SK-N-SH (cell line): ENCODE data around the gene CMC2. TPM values are rescaled to one million over a fixed set of nuclear protein-coding genes. Genes with fewer than 3 reads are reported as not detected.

Experiments
- CTCF ChIA-PET: fragments of 300-600, 350-600 bp; formaldehyde crosslinking; extraction: SDS; loops from one replicate; lab custom pipeline; 2021; lab: Yijun Ruan, JAX
- POLR2A ChIA-PET: fragments of 350-600 bp; sonication (Branson Sonifier 250); formaldehyde crosslinking; extraction: SDS; loops from one replicate; lab custom pipeline; 2020; ENCODE audit warnings: antibody characterized with exemption, inconsistent platforms; lab: Yijun Ruan, JAX
- DNase-seq: peaks from one replicate; pipeline ENCODE4 v3.0.0; 2012
- H2AFZ ChIP-seq: fragments of 200-600 bp; sonication (generic); 2 replicates; pipeline ENCODE4 v1.8.1; 2016; ENCODE audit warnings: antibody characterized with exemption, mild to moderate bottlenecking, low read depth
- H3F3A ChIP-seq: fragments of 200-600 bp; sonication (generic); replicated peaks from 2 replicates; pipeline ENCODE3; 2016; ENCODE audit warnings: antibody characterized with exemption, mild to moderate bottlenecking; ENCODE audit not compliant: insufficient read depth
- H3K27ac ChIP-seq, 2 experiments: fragments of 200-500 bp in 1 of 2; fragments of 200-600 bp in 1 of 2; sonication (Bioruptor generic) in 1 of 2; sonication (generic), shearing (Covaris generic) in 1 of 2; 2 replicates each; pipeline versions ENCODE4 v1.5.1 to v1.6.1; 2014 to 2016; ENCODE audit warnings: low read depth in 2 of 2, inconsistent platforms in 1 of 2, low read length in 1 of 2, mild to moderate bottlenecking in 1 of 2, mixed read lengths in 1 of 2
- H3K27me3 ChIP-seq: fragments of 200-600 bp; sonication (generic), shearing (Covaris generic); 2 replicates; pipeline ENCODE4 v1.6.1; 2016; ENCODE audit warnings: mixed run types; ENCODE audit not compliant: insufficient read depth
- H3K36me3 ChIP-seq, 2 experiments: fragments of 200-500 bp in 1 of 2; fragments of 200-600 bp in 1 of 2; sonication (Bioruptor generic) in 1 of 2; sonication (generic) in 1 of 2; replicated peaks in 1 of 2; 2 replicates each; pipeline versions ENCODE3 to v1.5.1; 2014 to 2016; ENCODE audit warnings: low read length in 1 of 2, mild to moderate bottlenecking in 1 of 2; ENCODE audit not compliant: insufficient read depth in 2 of 2, control insufficient read depth in 1 of 2
- H3K4me1 ChIP-seq, 2 experiments: fragments of 200-500 bp in 1 of 2; fragments of 200-600 bp in 1 of 2; sonication (Bioruptor generic) in 1 of 2; sonication (generic), shearing (Covaris generic) in 1 of 2; 2 replicates each; pipeline versions ENCODE4 v1.5.1 to v1.6.1; 2014 to 2016; ENCODE audit warnings: low read depth in 1 of 2, low read length in 1 of 2, mixed run types in 1 of 2; ENCODE audit not compliant: insufficient read depth in 2 of 2, control insufficient read depth in 1 of 2
- H3K4me2 ChIP-seq: fragments of 200-600 bp; sonication (generic), shearing (Covaris generic); 2 replicates; pipeline ENCODE4 v1.6.1; 2017; ENCODE audit warnings: mixed run types
- H3K4me3 ChIP-seq, 2 experiments: fragments of 200-500 bp in 1 of 2; fragments of 200-600 bp in 1 of 2; sonication (Bioruptor generic) in 1 of 2; sonication (generic), shearing (Covaris generic) in 1 of 2; 2 replicates each; pipeline versions ENCODE4 v1.5.1 to v1.8.1; 2014 to 2016; ENCODE audit warnings: low read depth in 2 of 2, inconsistent platforms in 1 of 2, low read length in 1 of 2, mild to moderate bottlenecking in 1 of 2, mixed read lengths in 1 of 2, moderate library complexity in 1 of 2
- H3K79me2 ChIP-seq: fragments of 200-600 bp; sonication (generic); 2 replicates; pipeline ENCODE4 v1.8.1; 2017; ENCODE audit warnings: mild to moderate bottlenecking; ENCODE audit not compliant: insufficient read depth
- H3K9ac ChIP-seq: fragments of 200-600 bp; sonication (generic); 2 replicates; pipeline ENCODE4 v1.6.1; 2017; ENCODE audit warnings: mixed run types
- H3K9me2 ChIP-seq: fragments of 200-600 bp; sonication (generic); 2 replicates; pipeline ENCODE4 v1.6.1; 2017; ENCODE audit warnings: mixed run types
- H3K9me3 ChIP-seq: fragments of 200-600 bp; sonication (generic); 2 replicates; pipeline ENCODE4 v1.6.1; 2017; ENCODE audit warnings: mixed run types, mild to moderate bottlenecking, moderate library complexity
- H4K20me1 ChIP-seq: fragments of 200-600 bp; sonication (generic); 2 replicates; pipeline ENCODE4 v1.6.1; 2017; ENCODE audit warnings: mild to moderate bottlenecking, mixed run types; ENCODE audit not compliant: insufficient read depth
- CTCF ChIP-seq: fragments of 200-600 bp; sonication (generic); IDR thresholded peaks from 2 replicates; pipeline ENCODE4 v1.6.1; 2017; ENCODE audit warnings: antibody characterized with exemption, mild to moderate bottlenecking, moderate library complexity
- ELF1 ChIP-seq: IDR thresholded peaks from 2 replicates; pipeline ENCODE4 v1.4.0; 2012
- EP300 ChIP-seq, 2 experiments: IDR thresholded peaks; 2 replicates each; pipeline versions ENCODE4 v1.4.0 to v1.6.1; 2012; ENCODE audit warnings: borderline replicate concordance in 1 of 2, low read depth in 1 of 2, low read length in 1 of 2
- EZH2phosphoT487 ChIP-seq: fragments of 200-600 bp; sonication (generic); IDR thresholded peaks from 2 replicates; pipeline ENCODE4 v1.6.1; 2017; ENCODE audit warnings: low read depth, mixed run types, mild to moderate bottlenecking, antibody characterized with exemption, moderate library complexity, borderline replicate concordance
- FOSL2 ChIP-seq: IDR thresholded peaks from 2 replicates; pipeline ENCODE4 v1.4.0; 2012; ENCODE audit warnings: low read depth, mild to moderate bottlenecking, moderate library complexity, borderline replicate concordance
- FOXM1 ChIP-seq: IDR thresholded peaks from 2 replicates; pipeline ENCODE4 v1.4.0; 2012; ENCODE audit warnings: low read depth, mild to moderate bottlenecking
- GABPA ChIP-seq: IDR thresholded peaks from 2 replicates; pipeline ENCODE4 v1.4.0; 2012; ENCODE audit warnings: low read depth, mild to moderate bottlenecking
- GATA2 ChIP-seq: sonication (generic); formaldehyde crosslinking; IDR thresholded peaks from 2 replicates; pipeline ENCODE4 v1.5.0; 2020; ENCODE audit warnings: mild to moderate bottlenecking, missing genetic modification reagents
- IRF3 ChIP-seq: fragments of 150-350 bp; IDR thresholded peaks from 2 replicates; pipeline ENCODE4 v1.6.1; 2016; ENCODE audit warnings: mild to moderate bottlenecking, low read depth, low read length
- JUND ChIP-seq: IDR thresholded peaks from 2 replicates; pipeline ENCODE4 v1.4.0; 2012
- MAX ChIP-seq: IDR thresholded peaks from 2 replicates; pipeline ENCODE4 v1.4.0; 2012; ENCODE audit warnings: low read depth
- MEF2A ChIP-seq: IDR thresholded peaks from 2 replicates; pipeline ENCODE4 v1.4.0; 2012; ENCODE audit warnings: low read depth, borderline replicate concordance
- NRF1 ChIP-seq: IDR thresholded peaks from 2 replicates; pipeline ENCODE4 v1.6.1; 2012; ENCODE audit warnings: low read depth, mild to moderate bottlenecking, low read length
- PBX3 ChIP-seq: IDR thresholded peaks from 2 replicates; pipeline ENCODE4; 2012
- POLR2AphosphoS5 ChIP-seq: IDR thresholded peaks from 2 replicates; pipeline ENCODE4 v1.6.1; 2012; ENCODE audit warnings: low read depth, low read length
- RAD21 ChIP-seq: IDR thresholded peaks from 2 replicates; pipeline ENCODE4 v1.6.1; 2012; ENCODE audit warnings: mild to moderate bottlenecking, low read length
- RCOR1 ChIP-seq: fragments of 150-350 bp; IDR thresholded peaks from 2 replicates; pipeline ENCODE4 v1.6.1; 2017; ENCODE audit warnings: antibody characterized with exemption, low read length
- RFX5 ChIP-seq: IDR thresholded peaks from 2 replicates; pipeline ENCODE4 v1.6.1; 2012; ENCODE audit warnings: mild to moderate bottlenecking, improper control_type of control experiment, low read length
- RXRA ChIP-seq: IDR thresholded peaks from 2 replicates; pipeline ENCODE4 v1.4.0; 2012; ENCODE audit warnings: low read depth, mild to moderate bottlenecking, borderline replicate concordance
- SIN3A ChIP-seq: IDR thresholded peaks from 2 replicates; pipeline ENCODE4 v1.6.1; 2012; ENCODE audit warnings: low read depth, mild to moderate bottlenecking, low read length, moderate library complexity, borderline replicate concordance
- SMC3 ChIP-seq: IDR thresholded peaks from 2 replicates; pipeline ENCODE4 v1.6.1; 2012; ENCODE audit warnings: low read depth, low read length, improper control_type of control experiment
- TAF1 ChIP-seq: IDR thresholded peaks from 2 replicates; pipeline ENCODE4 v1.6.1; 2012; ENCODE audit warnings: low read depth, mild to moderate bottlenecking, low read length, moderate library complexity, borderline replicate concordance
- TCF12 ChIP-seq: IDR thresholded peaks from 2 replicates; pipeline ENCODE4 v1.4.0; 2012
- TEAD4 ChIP-seq: IDR thresholded peaks from 2 replicates; pipeline ENCODE4 v1.4.0; 2012; ENCODE audit warnings: mild to moderate bottlenecking, borderline replicate concordance; ENCODE audit not compliant: insufficient read depth
- USF1 ChIP-seq: IDR thresholded peaks from 2 replicates; pipeline ENCODE4 v1.4.0; 2012; ENCODE audit warnings: low read depth, borderline replicate concordance
- USF2 ChIP-seq: fragments of 150-350 bp; IDR thresholded peaks from 2 replicates; pipeline ENCODE4 v1.6.1; 2017; ENCODE audit warnings: antibody characterized with exemption, low read length, low read depth, borderline replicate concordance
- YY1 ChIP-seq: IDR thresholded peaks from 2 replicates; pipeline ENCODE4 v1.4.0; 2012; ENCODE audit warnings: low read depth, mild to moderate bottlenecking
- WGBS: methylation state at CpG from one replicate; pipeline ENCODE4 v1.1.6; 2017; ENCODE audit warnings: low lambda C conversion rate; 5-methylcytosine and 5-hydroxymethylcytosine counted together
- polyA plus RNA-seq, 3 experiments: library from polyadenylated mRNA; depleted of rRNA; stranded (reverse); fragments of >200 nt; gene quantifications; 2 replicates each; pipeline ENCODE4 v1.2.3, GENCODE V29; 2012

Gene CMC2
- 121 and 135 TPM in 2 replicates for polyA plus RNA-seq (2012; rRNA removed)
- 189 and 192 TPM in 2 replicates for polyA plus RNA-seq (2012; cell fraction: cytosol; rRNA removed)
- 30.0 and 38.6 TPM in 2 replicates for polyA plus RNA-seq (2012; cell fraction: nucleus; rRNA removed)

- ChIA-PET POLR2A (interaction anchor here (0.6 to 1.2 kb wide), 4 partner anchors 29 to 1163 kb away, joined by 3 to 5 read pairs (median 3); partner anchors contain the start of gene ATMIN), CTCF (interaction anchor here (0.9 to 1.4 kb wide), 3 partner anchors 28 to 729 kb away, joined by 3 to 6 read pairs (median 5); partner anchors contain the start of gene ATMIN)
- Histone ChIP-seq H4K20me1 (peaks cover 23% of the 10 kb centered on the region; the same call in 1 of the 2 replicates), H3K4me2 (peak within 1 kb of the TSS; percentile 86), H3K4me3 (peak within 1 kb of the TSS; percentile 94 to 97), H3K36me3 (peaks cover 0 to 3% of the 10 kb centered on the region in 2 experiments), H3K4me1 (peaks cover 0 to 15% of the 10 kb centered on the region in 2 experiments; a peak in 2 of 4 replicates), H3K79me2 (peaks cover 89% of the 10 kb centered on the region), H3K27me3 (no peaks in the 10 kb centered on the region), H2AFZ (peak within 1 kb of the TSS; percentile 88), H3K27ac (peak within 1 kb of the TSS; percentile 95 to 99), H3K9me2 (no peaks in the 10 kb centered on the region), H3K9me3 (no peaks in the 10 kb centered on the region), H3F3A (peaks cover 6% of the 10 kb centered on the region), H3K9ac (peak within 1 kb of the TSS; percentile 96)
- peak; percentile 94 for DNase-seq
- WGBS, result 1% methylated on average over 37 of the region's 75 CpGs
- no peak for TF ChIP-seq MEF2A
- no peak for TF ChIP-seq SMC3
- TF ChIP-seq RCOR1, result no peak
- TF ChIP-seq TEAD4, result no peak
- no peak for TF ChIP-seq PBX3
- TF ChIP-seq GABPA, result peak; percentile 36; the same call in 1 of the 2 replicates
- no peak for TF ChIP-seq GATA2
- TF ChIP-seq RXRA, result no peak
- TF ChIP-seq RAD21, result no peak
- TF ChIP-seq EP300 (IDR thresholded peaks at IDR 0.05; ENCODE audit: borderline replicate concordance in 1 of 2, low read depth in 1 of 2, low read length in 1 of 2), result peak in 1 of 2 experiments; percentile 66; a peak in 2 of 4 replicates
- TF ChIP-seq EZH2phosphoT487, result no peak
- no peak for TF ChIP-seq RFX5
- TF ChIP-seq USF2, result peak; percentile 79
- no peak for TF ChIP-seq ELF1
- peak; percentile 94 for TF ChIP-seq USF1
- TF ChIP-seq TAF1, result peak; percentile 66
- TF ChIP-seq FOXM1, result peak; percentile 60; the same call in 1 of the 2 replicates
- TF ChIP-seq MAX, result peak; percentile 66
- 0 out of 2 replicates have a peak, but pooled peaks have one; percentile 15 for TF ChIP-seq IRF3
- peak; percentile 81 for TF ChIP-seq NRF1
- TF ChIP-seq JUND, result peak; percentile 34
- TF ChIP-seq FOSL2, result no peak
- peak; percentile 5; the same call in 1 of the 2 replicates for TF ChIP-seq TCF12
- TF ChIP-seq YY1, result no peak
- peak; percentile 5; the same call in 1 of the 2 replicates for TF ChIP-seq CTCF
- TF ChIP-seq POLR2AphosphoS5, result peak; percentile 66; the same call in 1 of the 2 replicates
- peak; percentile 72 for TF ChIP-seq SIN3A
Measured at GRCh38 chr16:81006813-81007695, at the start of gene CMC2, which contains the start of gene CENPN. CMC2 (minus strand) TSS chr16:81006885; CDS start chr16:80997394, 9,491 bp downstream. CENPN (plus strand) TSS chr16:81007214; CDS start chr16:81011940, 4,726 bp downstream.
